ENCODE data around the gene PALS1. TPM values are rescaled to one million over a fixed set of nuclear protein-coding genes. Genes with fewer than 3 reads are reported as not detected.

Gene PALS1
- total and polyA plus RNA-seq, 4 donors: 5.5 to 17.6 (median 10.1) TPM

DNA sequence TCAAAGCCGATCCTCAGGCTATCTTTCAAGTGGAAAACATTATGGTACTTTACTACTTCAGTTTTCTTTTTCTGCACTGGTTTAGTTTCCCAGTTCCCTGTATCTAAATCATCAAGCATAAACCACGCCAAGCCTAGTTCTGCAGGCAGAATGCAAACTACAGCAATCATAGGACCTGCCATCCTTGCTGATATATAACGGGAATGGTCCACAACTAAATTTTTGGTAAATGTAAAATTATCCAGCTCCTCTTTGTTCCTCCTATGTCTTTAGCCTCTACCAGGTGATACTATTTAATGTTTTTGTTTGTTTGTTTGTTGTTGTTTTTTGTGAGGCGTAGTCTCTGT is 19.3 kb upstream of the PALS1 start:
- no peaks in the 10 kb centered on the region for H3K36me3 ChIP-seq (ENCODE audit: control insufficient read depth in 4 of 4, insufficient read depth in 3 of 4, low read depth in 1 of 4, low read length in 3 of 4)
- 90% methylated on average over 4 of the region's 4 CpGs for WGBS
- H3K4me1 ChIP-seq (ENCODE audit: control insufficient read depth in 4 of 4, insufficient read depth in 4 of 4, low read length in 3 of 4): no peaks in the 10 kb centered on the region
- H3K9me3 ChIP-seq (ENCODE audit: control insufficient read depth in 4 of 4, low read length in 3 of 4): no peaks in the 10 kb centered on the region
- H3K27ac ChIP-seq (ENCODE audit: low read depth in 1 of 2, low read length in 2 of 2): no peak overlapping the region
- no peak overlapping the region for H3K4me3 ChIP-seq (ENCODE audit: low read depth in 1 of 3, low read length in 3 of 3)
- no peak overlapping the region for H3K9ac ChIP-seq (ENCODE audit: low read depth in 1 of 2, low read length in 2 of 2)
- no peak for DNase-seq (ENCODE audit: low spot score)
- H3K27me3 ChIP-seq (ENCODE audit: control insufficient read depth in 4 of 4, insufficient read depth in 4 of 4, low read length in 3 of 4): no peaks in the 10 kb centered on the region
- TF ChIP-seq JUND (IDR thresholded peaks at IDR 0.05) (no peak), FOXA2 (IDR thresholded peaks at IDR 0.05) (no peak), TAF1 (conservative IDR thresholded peaks at IDR 0.05) (no peak)
- TF ChIP-seq, protein P1, sequence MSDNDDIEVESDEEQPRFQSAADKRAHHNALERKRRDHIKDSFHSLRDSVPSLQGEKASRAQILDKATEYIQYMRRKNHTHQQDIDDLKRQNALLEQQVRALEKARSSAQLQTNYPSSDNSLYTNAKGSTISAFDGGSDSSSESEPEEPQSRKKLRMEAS (IDR thresholded peaks at IDR 0.05): no peak
- TF ChIP-seq, protein P2, sequence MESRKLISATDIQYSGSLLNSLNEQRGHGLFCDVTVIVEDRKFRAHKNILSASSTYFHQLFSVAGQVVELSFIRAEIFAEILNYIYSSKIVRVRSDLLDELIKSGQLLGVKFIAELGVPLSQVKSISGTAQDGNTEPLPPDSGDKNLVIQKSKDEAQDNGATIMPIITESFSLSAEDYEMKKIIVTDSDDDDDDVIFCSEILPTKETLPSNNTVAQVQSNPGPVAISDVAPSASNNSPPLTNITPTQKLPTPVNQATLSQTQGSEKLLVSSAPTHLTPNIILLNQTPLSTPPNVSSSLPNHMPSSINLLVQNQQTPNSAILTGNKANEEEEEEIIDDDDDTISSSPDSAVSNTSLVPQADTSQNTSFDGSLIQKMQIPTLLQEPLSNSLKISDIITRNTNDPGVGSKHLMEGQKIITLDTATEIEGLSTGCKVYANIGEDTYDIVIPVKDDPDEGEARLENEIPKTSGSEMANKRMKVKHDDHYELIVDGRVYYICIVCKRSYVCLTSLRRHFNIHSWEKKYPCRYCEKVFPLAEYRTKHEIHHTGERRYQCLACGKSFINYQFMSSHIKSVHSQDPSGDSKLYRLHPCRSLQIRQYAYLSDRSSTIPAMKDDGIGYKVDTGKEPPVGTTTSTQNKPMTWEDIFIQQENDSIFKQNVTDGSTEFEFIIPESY (IDR thresholded peaks at IDR 0.05): no peak

DNA sequence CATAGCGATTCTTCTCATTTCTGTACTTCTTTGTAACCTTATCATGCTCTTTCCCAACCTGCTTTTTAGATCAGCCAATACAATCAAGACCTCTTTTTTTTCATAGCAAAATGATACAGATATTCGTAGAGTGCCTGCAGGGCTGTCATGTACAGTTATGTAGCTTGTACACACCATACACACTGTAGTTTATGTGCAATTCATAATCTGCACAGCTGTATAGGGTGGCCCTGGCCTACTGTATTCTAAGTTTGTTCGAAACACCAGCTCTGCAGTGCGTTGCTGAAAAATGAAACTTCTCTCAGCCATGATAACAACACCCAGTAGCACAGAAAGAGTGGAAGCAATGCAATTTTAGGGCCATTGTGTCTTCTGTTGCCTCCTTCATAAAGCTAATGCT is 15.7 kb upstream of the PALS1 start:
- Histone ChIP-seq H3K4me3 (ENCODE audit: low read depth in 1 of 3, low read length in 3 of 3) (no peak overlapping the region), H3K9ac (ENCODE audit: low read depth in 1 of 2, low read length in 2 of 2) (no peak overlapping the region), H3K4me1 (ENCODE audit: control insufficient read depth in 4 of 4, insufficient read depth in 4 of 4, low read length in 3 of 4) (no peaks in the 10 kb centered on the region), H3K9me3 (ENCODE audit: control insufficient read depth in 4 of 4, low read length in 3 of 4) (no peaks in the 10 kb centered on the region), H3K27ac (ENCODE audit: low read depth in 1 of 2, low read length in 2 of 2) (no peak overlapping the region), H3K27me3 (ENCODE audit: control insufficient read depth in 4 of 4, insufficient read depth in 4 of 4, low read length in 3 of 4) (no peaks in the 10 kb centered on the region), H3K36me3 (ENCODE audit: control insufficient read depth in 4 of 4, insufficient read depth in 3 of 4, low read depth in 1 of 4, low read length in 3 of 4) (no peaks in the 10 kb centered on the region)
- 94% methylated on average over 4 of the region's 4 CpGs for WGBS
- DNase-seq (ENCODE audit: low spot score): no peak
- TF ChIP-seq HNF4G (IDR thresholded peaks at IDR 0.05) (no peak), TAF1 (conservative IDR thresholded peaks at IDR 0.05) (no peak), GABPA (IDR thresholded peaks at IDR 0.05 in 1 of 2, conservative IDR thresholded peaks at IDR 0.05 in 1 of 2) (no peak), FOXA2 (IDR thresholded peaks at IDR 0.05) (no peak), NR2F2 (IDR thresholded peaks at IDR 0.05) (no peak), HNF4A (conservative IDR thresholded peaks at IDR 0.05) (no peak), JUND (IDR thresholded peaks at IDR 0.05) (no peak), YY1 (IDR thresholded peaks at IDR 0.05) (no peak), RXRA (IDR thresholded peaks at IDR 0.05) (no peak), RAD21 (IDR thresholded peaks at IDR 0.05) (no peak)
- TF ChIP-seq, protein P2 (IDR thresholded peaks at IDR 0.05): no peak
- TF ChIP-seq, protein P3, sequence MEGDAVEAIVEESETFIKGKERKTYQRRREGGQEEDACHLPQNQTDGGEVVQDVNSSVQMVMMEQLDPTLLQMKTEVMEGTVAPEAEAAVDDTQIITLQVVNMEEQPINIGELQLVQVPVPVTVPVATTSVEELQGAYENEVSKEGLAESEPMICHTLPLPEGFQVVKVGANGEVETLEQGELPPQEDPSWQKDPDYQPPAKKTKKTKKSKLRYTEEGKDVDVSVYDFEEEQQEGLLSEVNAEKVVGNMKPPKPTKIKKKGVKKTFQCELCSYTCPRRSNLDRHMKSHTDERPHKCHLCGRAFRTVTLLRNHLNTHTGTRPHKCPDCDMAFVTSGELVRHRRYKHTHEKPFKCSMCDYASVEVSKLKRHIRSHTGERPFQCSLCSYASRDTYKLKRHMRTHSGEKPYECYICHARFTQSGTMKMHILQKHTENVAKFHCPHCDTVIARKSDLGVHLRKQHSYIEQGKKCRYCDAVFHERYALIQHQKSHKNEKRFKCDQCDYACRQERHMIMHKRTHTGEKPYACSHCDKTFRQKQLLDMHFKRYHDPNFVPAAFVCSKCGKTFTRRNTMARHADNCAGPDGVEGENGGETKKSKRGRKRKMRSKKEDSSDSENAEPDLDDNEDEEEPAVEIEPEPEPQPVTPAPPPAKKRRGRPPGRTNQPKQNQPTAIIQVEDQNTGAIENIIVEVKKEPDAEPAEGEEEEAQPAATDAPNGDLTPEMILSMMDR (IDR thresholded peaks at IDR 0.05; ENCODE audit: low read depth, low read length, missing input control): no peak
- TF ChIP-seq, protein P4, sequence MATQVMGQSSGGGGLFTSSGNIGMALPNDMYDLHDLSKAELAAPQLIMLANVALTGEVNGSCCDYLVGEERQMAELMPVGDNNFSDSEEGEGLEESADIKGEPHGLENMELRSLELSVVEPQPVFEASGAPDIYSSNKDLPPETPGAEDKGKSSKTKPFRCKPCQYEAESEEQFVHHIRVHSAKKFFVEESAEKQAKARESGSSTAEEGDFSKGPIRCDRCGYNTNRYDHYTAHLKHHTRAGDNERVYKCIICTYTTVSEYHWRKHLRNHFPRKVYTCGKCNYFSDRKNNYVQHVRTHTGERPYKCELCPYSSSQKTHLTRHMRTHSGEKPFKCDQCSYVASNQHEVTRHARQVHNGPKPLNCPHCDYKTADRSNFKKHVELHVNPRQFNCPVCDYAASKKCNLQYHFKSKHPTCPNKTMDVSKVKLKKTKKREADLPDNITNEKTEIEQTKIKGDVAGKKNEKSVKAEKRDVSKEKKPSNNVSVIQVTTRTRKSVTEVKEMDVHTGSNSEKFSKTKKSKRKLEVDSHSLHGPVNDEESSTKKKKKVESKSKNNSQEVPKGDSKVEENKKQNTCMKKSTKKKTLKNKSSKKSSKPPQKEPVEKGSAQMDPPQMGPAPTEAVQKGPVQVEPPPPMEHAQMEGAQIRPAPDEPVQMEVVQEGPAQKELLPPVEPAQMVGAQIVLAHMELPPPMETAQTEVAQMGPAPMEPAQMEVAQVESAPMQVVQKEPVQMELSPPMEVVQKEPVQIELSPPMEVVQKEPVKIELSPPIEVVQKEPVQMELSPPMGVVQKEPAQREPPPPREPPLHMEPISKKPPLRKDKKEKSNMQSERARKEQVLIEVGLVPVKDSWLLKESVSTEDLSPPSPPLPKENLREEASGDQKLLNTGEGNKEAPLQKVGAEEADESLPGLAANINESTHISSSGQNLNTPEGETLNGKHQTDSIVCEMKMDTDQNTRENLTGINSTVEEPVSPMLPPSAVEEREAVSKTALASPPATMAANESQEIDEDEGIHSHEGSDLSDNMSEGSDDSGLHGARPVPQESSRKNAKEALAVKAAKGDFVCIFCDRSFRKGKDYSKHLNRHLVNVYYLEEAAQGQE (IDR thresholded peaks at IDR 0.05): no peak
- TF ChIP-seq, protein P1 (IDR thresholded peaks at IDR 0.05): no peak

Measured in liver (tissue), 9 donors.